HepG2 (cell line): ENCODE results near the gene SEBOX. TPM values are rescaled to one million over a fixed set of nuclear protein-coding genes. Genes with fewer than 3 reads are reported as not detected.
A peak's percentile ranks its signal among the peaks of the same experiment; 100 is the strongest.

Source experiments
- ARNT2 ChIP-seq: sonication (generic); formaldehyde crosslinking; IDR thresholded peaks from 2 replicates; pipeline ENCODE4 v1.8.0; 2022; ENCODE audit warnings: mild to moderate bottlenecking, low read depth, missing genetic modification reagents, moderate library complexity
- ATF6 ChIP-seq: sonication (generic); formaldehyde crosslinking; conservative IDR thresholded peaks from 2 replicates; pipeline ENCODE4 v1.4.0; 2020; ENCODE audit warnings: missing genetic modification reagents
- HES4 ChIP-seq: sonication (generic); formaldehyde crosslinking; IDR thresholded peaks from 2 replicates; pipeline ENCODE4 v1.9.0; 2021; ENCODE audit warnings: mild to moderate bottlenecking, missing genetic modification reagents, borderline replicate concordance
- HHEX ChIP-seq: IDR thresholded peaks from 2 replicates; pipeline ENCODE4 v1.6.1; 2016; ENCODE audit warnings: control low read depth
- HMG20A ChIP-seq: IDR thresholded peaks from 2 replicates; pipeline ENCODE4 v1.6.1; 2016; ENCODE audit warnings: borderline replicate concordance
- KAT2B ChIP-seq: fragments of 150-350 bp; IDR thresholded peaks from 2 replicates; pipeline ENCODE4 v1.6.1; 2014; ENCODE audit warnings: low read depth, low read length, borderline replicate concordance
- MAFF ChIP-seq: IDR thresholded peaks from 2 replicates; pipeline ENCODE4 v1.6.1; 2011; ENCODE audit warnings: low read depth, low read length, improper control_type of control experiment
- NFRKB ChIP-seq: fragments of 450-650 bp; IDR thresholded peaks from 2 replicates; pipeline ENCODE4 v1.6.1; 2017
- PATZ1 ChIP-seq: sonication (generic); formaldehyde crosslinking; IDR thresholded peaks from 2 replicates; pipeline ENCODE4 v1.4.0; 2020; ENCODE audit warnings: missing genetic modification reagents
- PBX2 ChIP-seq: IDR thresholded peaks from 2 replicates; pipeline ENCODE4 v1.6.1; 2016; ENCODE audit warnings: control low read depth
- PHF8 ChIP-seq: sonication (generic); formaldehyde crosslinking; IDR thresholded peaks from 2 replicates; pipeline ENCODE4 v1.5.0; 2020; ENCODE audit warnings: missing genetic modification reagents
- SATB2 ChIP-seq: sonication (generic); formaldehyde crosslinking; IDR thresholded peaks from 2 replicates; pipeline ENCODE4 v1.5.0; 2020; ENCODE audit warnings: missing genetic modification reagents
- ZBED4 ChIP-seq: sonication (generic); formaldehyde crosslinking; IDR thresholded peaks from 2 replicates; pipeline ENCODE4 v1.4.0; 2020; ENCODE audit warnings: missing genetic modification reagents, borderline replicate concordance
- ZBTB21 ChIP-seq: sonication (generic); formaldehyde crosslinking; IDR thresholded peaks from 2 replicates; pipeline ENCODE4 v1.4.0; 2020; ENCODE audit warnings: missing genetic modification reagents
- ZNF335 ChIP-seq: sonication (generic); formaldehyde crosslinking; IDR thresholded peaks from 2 replicates; pipeline ENCODE4 v1.4.0; 2020; ENCODE audit warnings: missing genetic modification reagents
- ZNF607 ChIP-seq: sonication (generic); formaldehyde crosslinking; IDR thresholded peaks from 2 replicates; pipeline ENCODE4 v1.5.1; 2020; ENCODE audit warnings: missing genetic modification reagents, mild to moderate bottlenecking, borderline replicate concordance
- ZNF644 ChIP-seq: IDR thresholded peaks from 2 replicates; pipeline ENCODE4 v1.6.1; 2016; ENCODE audit warnings: low read depth
- ZNF691 ChIP-seq: sonication (generic); formaldehyde crosslinking; IDR thresholded peaks from 2 replicates; pipeline ENCODE4 v1.4.0; 2020; ENCODE audit warnings: missing genetic modification reagents, low read depth, mild to moderate bottlenecking, borderline replicate concordance
- ZNF841 ChIP-seq: sonication (generic); formaldehyde crosslinking; IDR thresholded peaks from 2 replicates; pipeline ENCODE4 v1.8.1; 2023; ENCODE audit warnings: missing genetic modification reagents, borderline replicate concordance
- ZSCAN31 ChIP-seq: sonication (generic); formaldehyde crosslinking; IDR thresholded peaks from 2 replicates; pipeline ENCODE4 v1.5.0; 2020; ENCODE audit warnings: low read depth, mild to moderate bottlenecking, missing genetic modification reagents
- polyA plus RNA-seq, 8 experiments: library from polyadenylated mRNA; depleted of rRNA in 3 of 8; stranded (reverse) in 7 of 8; unstranded in 1 of 8; fragments of >200 nt; fragmentation: Illumina TruSeq in 4 of 8; extraction: Trizol in 4 of 8; gene quantifications; 2 replicates each; pipeline versions ENCODE4 v1.2.1 to v1.2.3, GENCODE V29; 2011 to 2016; ENCODE audit warnings: low read depth in 4 of 8, missing spikeins in 1 of 8, mixed read lengths in 1 of 8; ENCODE audit not compliant: insufficient read depth in 1 of 8
- total RNA-seq, 5 experiments: library from RNA; depleted of rRNA; stranded (reverse); fragments of >200 nt; fragmentation: Illumina TruSeq; extraction: Trizol; gene quantifications; 2 replicates each; pipeline ENCODE4 v1.2.3, GENCODE V29; 2016; ENCODE audit warnings: low read depth in 1 of 5

SEBOX gene
- total and polyA plus RNA-seq, 2 of the 13 experiments (the other 11 are each of a cell fraction or from before 2014, with no cell fraction given), result not detected

- TF ChIP-seq ZNF691 (CRISPR knock-in tag), result peak; percentile 42
- no peak for TF ChIP-seq HMG20A (CRISPR knock-in tag)
- TF ChIP-seq HES4 (CRISPR knock-in tag), result peak; percentile 85
- no peak for TF ChIP-seq ZNF644 (CRISPR knock-in tag)
- TF ChIP-seq SATB2 (CRISPR knock-in tag), result 0 out of 2 replicates have a peak, but pooled peaks have one; percentile 22
- TF ChIP-seq ARNT2 (CRISPR knock-in tag), result peak; percentile 82; the same call in 1 of the 2 replicates
- TF ChIP-seq ZSCAN31 (CRISPR knock-in tag), result peak; percentile 87
- TF ChIP-seq PBX2, result no peak
- TF ChIP-seq ZNF841 (CRISPR knock-in tag), result no peak
- peak; percentile 32 for TF ChIP-seq PATZ1
- TF ChIP-seq KAT2B, result no peak
- peak; percentile 84; the same call in 1 of the 2 replicates for TF ChIP-seq ATF6
- TF ChIP-seq NFRKB, result no peak
- peak; percentile 41; the same call in 1 of the 2 replicates for TF ChIP-seq ZNF335 (CRISPR knock-in tag)
- TF ChIP-seq ZNF607 (CRISPR knock-in tag), result peak; percentile 76
- no peak for TF ChIP-seq HHEX (CRISPR knock-in tag)
- no peak for TF ChIP-seq MAFF
- TF ChIP-seq ZBTB21 (CRISPR knock-in tag), result peak; percentile 53; the same call in 1 of the 2 replicates
- TF ChIP-seq ZBED4 (CRISPR knock-in tag), result peak; percentile 78; the same call in 1 of the 2 replicates
- TF ChIP-seq PHF8 (CRISPR knock-in tag), result peak; percentile 77
These were observed 7.7 kb downstream of the SEBOX start, which contains the start of gene POLDIP2 (continued) for GRCh38 chr17:28357061-28357900.
